Smooth muscle cell (in vitro differentiated cells): ENCODE results near the gene UQCC5. TPM values are rescaled to one million over a fixed set of nuclear protein-coding genes. Genes with fewer than 3 reads are reported as not detected.

Experiments used
- DNase-seq: peaks from one replicate; lab custom pipeline; 2025; ENCODE audit not compliant: unreplicated experiment; lab: John Stamatoyannopoulos, UW
- H2AFZ ChIP-seq: fragments of 200-600 bp; sonication (generic); 2 replicates; pipeline ENCODE4 v1.6.0; 2016; ENCODE audit warnings: antibody characterized with exemption, low read depth, mild to moderate bottlenecking
- H3F3A ChIP-seq: fragments of 200-600 bp; sonication (generic); 2 replicates; pipeline ENCODE4 v1.6.0; 2017; ENCODE audit warnings: antibody characterized with exemption, low read depth
- H3K27ac ChIP-seq: fragments of 200-600 bp; sonication (generic); 2 replicates; pipeline ENCODE4 v1.5.1; 2016; ENCODE audit warnings: low read depth, mild to moderate bottlenecking
- H3K27me3 ChIP-seq: fragments of 200-600 bp; sonication (generic); 2 replicates; pipeline ENCODE4 v1.6.1; 2016; ENCODE audit warnings: low read depth, mild to moderate bottlenecking
- H3K36me3 ChIP-seq: fragments of 200-600 bp; sonication (generic); 2 replicates; pipeline ENCODE4 v1.5.1; 2016; ENCODE audit warnings: low read depth
- H3K4me1 ChIP-seq: fragments of 200-600 bp; sonication (generic); 2 replicates; pipeline ENCODE4 v1.5.1; 2016; ENCODE audit warnings: low read depth
- H3K4me2 ChIP-seq: fragments of 200-600 bp; sonication (generic); 2 replicates; pipeline ENCODE4 v1.6.0; 2016; ENCODE audit warnings: mild to moderate bottlenecking
- H3K4me3 ChIP-seq: fragments of 200-600 bp; sonication (generic); 2 replicates; pipeline ENCODE4 v1.5.1; 2016; ENCODE audit warnings: mild to moderate bottlenecking
- H3K79me2 ChIP-seq: fragments of 200-600 bp; sonication (generic); 2 replicates; pipeline ENCODE4 v1.6.0; 2016; ENCODE audit warnings: low read depth, mild to moderate bottlenecking
- H3K9ac ChIP-seq: fragments of 200-600 bp; sonication (generic); 2 replicates; pipeline ENCODE4 v1.6.0; 2016; ENCODE audit warnings: low read depth
- H3K9me3 ChIP-seq: fragments of 200-600 bp; sonication (generic); replicated peaks from 2 replicates; pipeline ENCODE4 v1.5.1; 2016; ENCODE audit warnings: low read depth
- H4K20me1 ChIP-seq: fragments of 200-600 bp; sonication (generic); 2 replicates; pipeline ENCODE4 v1.6.0; 2016; ENCODE audit warnings: low read depth
- CTCF ChIP-seq: fragments of 200-600 bp; sonication (generic); IDR thresholded peaks from 2 replicates; pipeline ENCODE4 v1.5.1; 2017; ENCODE audit warnings: borderline replicate concordance, mild to moderate bottlenecking, antibody characterized with exemption; ENCODE audit not compliant: insufficient read depth, poor library complexity, severe bottlenecking
- WGBS: methylation state at CpG from one replicate; pipeline ENCODE4 v1.1.7; 2016; ENCODE audit warnings: low lambda C conversion rate; 5-methylcytosine and 5-hydroxymethylcytosine counted together
- polyA plus RNA-seq: library from polyadenylated mRNA; unstranded; fragments of >200 nt; fragmentation: Nextera tagmentation; extraction: Ambion mirVana; gene quantifications from 2 replicates; pipeline ENCODE4 v1.2.1, GENCODE V29; 2016
- total RNA-seq: library from RNA; depleted of rRNA; stranded (reverse); fragments of >200 nt; gene quantifications from 2 replicates; pipeline ENCODE4 v1.2.3, GENCODE V29; 2014

The UQCC5 gene
- total and polyA plus RNA-seq, 2 experiments from 2014 or later = 0.76 to 33.0 TPM

GRCh38 chr3:52520141-52520667 is 16.2 kb upstream of the UQCC5 start:
- H3K27ac ChIP-seq = no peak overlapping the region
- H3K9me3 ChIP-seq = no peaks in the 10 kb centered on the region
- no peak overlapping the region for H3K9ac ChIP-seq
- no peak for DNase-seq
- H3K4me3 ChIP-seq = no peak overlapping the region
- H3K27me3 ChIP-seq = no peaks in the 10 kb centered on the region
- H3K4me1 ChIP-seq = no peaks in the 10 kb centered on the region
- H3F3A ChIP-seq = no peaks in the 10 kb centered on the region
- peaks cover 9% of the 10 kb centered on the region for H4K20me1 ChIP-seq
- H3K36me3 ChIP-seq = no peaks in the 10 kb centered on the region
- H2AFZ ChIP-seq = no peak overlapping the region
- H3K79me2 ChIP-seq = no peaks in the 10 kb centered on the region
- 89% methylated on average over 13 of the region's 14 CpGs for WGBS
- no peak overlapping the region for H3K4me2 ChIP-seq
- TF ChIP-seq CTCF = no peak

GRCh38 chr3:52520716-52521487 is 15.5 kb upstream of the UQCC5 start:
- H3K27me3 ChIP-seq = no peaks in the 10 kb centered on the region
- no peaks in the 10 kb centered on the region for H3K79me2 ChIP-seq
- no peak overlapping the region for H3K27ac ChIP-seq
- H3K4me1 ChIP-seq = no peaks in the 10 kb centered on the region
- no peak overlapping the region for H3K4me3 ChIP-seq
- no peak for TF ChIP-seq CTCF
- DNase-seq = no peak
- 94% methylated on average over 20 of the region's 20 CpGs for WGBS
- H2AFZ ChIP-seq = no peak overlapping the region
- no peak overlapping the region for H3K9ac ChIP-seq
- no peaks in the 10 kb centered on the region for H3F3A ChIP-seq
- peaks cover 14% of the 10 kb centered on the region for H4K20me1 ChIP-seq
- H3K36me3 ChIP-seq = no peaks in the 10 kb centered on the region
- no peaks in the 10 kb centered on the region for H3K9me3 ChIP-seq
- H3K4me2 ChIP-seq = no peak overlapping the region

DNA sequence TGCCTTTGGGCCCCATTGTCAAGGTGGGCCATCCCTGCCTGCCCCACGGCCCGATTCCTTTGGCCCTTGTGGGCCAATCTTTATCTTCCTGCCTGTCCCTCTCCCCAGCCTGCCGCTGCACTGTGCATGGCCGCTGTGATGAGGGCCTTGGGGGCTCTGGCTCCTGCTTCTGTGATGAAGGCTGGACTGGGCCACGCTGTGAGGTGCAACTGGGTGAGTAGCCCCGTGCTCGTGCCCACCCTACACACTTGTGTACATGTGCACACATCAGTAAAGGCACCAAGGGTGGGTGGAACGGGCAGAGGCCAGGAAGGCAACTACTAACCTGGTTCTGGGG is 14.9 kb upstream of the UQCC5 start:
- H3K36me3 ChIP-seq = no peaks in the 10 kb centered on the region
- no peak overlapping the region for H3K27ac ChIP-seq
- DNase-seq = no peak
- H3F3A ChIP-seq = no peaks in the 10 kb centered on the region
- no peak for TF ChIP-seq CTCF
- WGBS = 89% methylated on average over 8 of the region's 8 CpGs
- H3K4me1 ChIP-seq = no peaks in the 10 kb centered on the region
- peaks cover 18% of the 10 kb centered on the region for H4K20me1 ChIP-seq
- H3K79me2 ChIP-seq = no peaks in the 10 kb centered on the region
- H3K9ac ChIP-seq = no peak overlapping the region
- H3K27me3 ChIP-seq = no peaks in the 10 kb centered on the region
- H3K4me2 ChIP-seq = no peak overlapping the region
- no peak overlapping the region for H3K4me3 ChIP-seq
- H2AFZ ChIP-seq = no peak overlapping the region
- H3K9me3 ChIP-seq = no peaks in the 10 kb centered on the region
